HCT116 (cell line): ENCODE measurements around the gene CDH16.

ENCODE experiments used
- EGR1 ChIP-seq: IDR thresholded peaks from 2 replicates; pipeline ENCODE4 v1.6.1; 2012; ENCODE audit warnings: low read depth
- JUND ChIP-seq: IDR thresholded peaks from 2 replicates; pipeline ENCODE4 v1.6.1; 2012
- POLR2AphosphoS5 ChIP-seq: IDR thresholded peaks from 2 replicates; pipeline ENCODE4 v1.6.1; 2011; ENCODE audit warnings: mild to moderate bottlenecking, low read depth, low read length, moderate library complexity
- TCF7L2 ChIP-seq: IDR thresholded peaks from 2 replicates; pipeline ENCODE4 v1.7.0; 2011; ENCODE audit warnings: borderline replicate concordance, inconsistent platforms; ENCODE audit not compliant: insufficient read depth, insufficient read length; ENCODE audit errors: extremely low read depth
- ZNF274 ChIP-seq: fragments of 200-500 bp; sonication (Bioruptor generic); IDR thresholded peaks from 2 replicates; pipeline ENCODE4 v1.6.1; 2014; ENCODE audit warnings: mild to moderate bottlenecking, low read depth, low read length, inconsistent platforms
- TF ChIP-seq, protein P1 (sequence below), 3 experiments: fragments of 200-600 bp in 1 of 3; sonication (generic) in 1 of 3; IDR thresholded peaks in 2 of 3; conservative IDR thresholded peaks in 1 of 3; 2 replicates each; pipeline ENCODE4 v1.5.1; 2012 to 2017; ENCODE audit warnings: low read depth in 2 of 3, low read length in 2 of 3, antibody characterized with exemption in 1 of 3, borderline replicate concordance in 1 of 3, control low read depth in 1 of 3, mild to moderate bottlenecking in 1 of 3, mixed read lengths in 1 of 3, mixed run types in 1 of 3, moderate library complexity in 1 of 3; ENCODE audit not compliant: insufficient read depth in 1 of 3

DNA sequence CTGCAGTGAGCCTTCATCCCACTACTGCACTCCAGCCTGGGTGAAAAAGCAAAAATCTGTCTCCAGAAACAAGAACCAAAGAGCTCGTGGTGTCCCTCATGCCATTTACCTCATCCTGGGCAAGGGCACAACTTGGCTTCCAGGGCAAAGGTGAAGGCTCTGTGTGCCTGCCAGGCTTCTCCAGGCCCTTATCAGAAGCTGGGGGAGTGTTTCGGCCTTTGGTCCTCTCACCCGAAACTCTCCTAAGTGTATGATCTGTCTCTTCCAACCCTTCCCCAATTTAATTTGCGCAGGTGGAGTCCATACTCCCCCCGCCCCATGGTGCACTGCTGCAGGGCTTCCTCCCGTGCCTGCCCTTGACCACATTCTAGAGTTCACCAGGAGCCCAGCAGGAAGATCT is 17.8 kb upstream of the CDH16 start:
- TF ChIP-seq ZNF274: no peak
- no peak for TF ChIP-seq POLR2AphosphoS5
- no peak for TF ChIP-seq TCF7L2
- TF ChIP-seq JUND: no peak
- no peak for TF ChIP-seq EGR1
- TF ChIP-seq, protein P1, sequence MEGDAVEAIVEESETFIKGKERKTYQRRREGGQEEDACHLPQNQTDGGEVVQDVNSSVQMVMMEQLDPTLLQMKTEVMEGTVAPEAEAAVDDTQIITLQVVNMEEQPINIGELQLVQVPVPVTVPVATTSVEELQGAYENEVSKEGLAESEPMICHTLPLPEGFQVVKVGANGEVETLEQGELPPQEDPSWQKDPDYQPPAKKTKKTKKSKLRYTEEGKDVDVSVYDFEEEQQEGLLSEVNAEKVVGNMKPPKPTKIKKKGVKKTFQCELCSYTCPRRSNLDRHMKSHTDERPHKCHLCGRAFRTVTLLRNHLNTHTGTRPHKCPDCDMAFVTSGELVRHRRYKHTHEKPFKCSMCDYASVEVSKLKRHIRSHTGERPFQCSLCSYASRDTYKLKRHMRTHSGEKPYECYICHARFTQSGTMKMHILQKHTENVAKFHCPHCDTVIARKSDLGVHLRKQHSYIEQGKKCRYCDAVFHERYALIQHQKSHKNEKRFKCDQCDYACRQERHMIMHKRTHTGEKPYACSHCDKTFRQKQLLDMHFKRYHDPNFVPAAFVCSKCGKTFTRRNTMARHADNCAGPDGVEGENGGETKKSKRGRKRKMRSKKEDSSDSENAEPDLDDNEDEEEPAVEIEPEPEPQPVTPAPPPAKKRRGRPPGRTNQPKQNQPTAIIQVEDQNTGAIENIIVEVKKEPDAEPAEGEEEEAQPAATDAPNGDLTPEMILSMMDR (IDR thresholded peaks at IDR 0.05 in 2 of 3, conservative IDR thresholded peaks at IDR 0.05 in 1 of 3; ENCODE audit: borderline replicate concordance in 1 of 3, insufficient read depth in 1 of 3, low read depth in 2 of 3, low read length in 2 of 3): no peak
